ENCODE data around the gene PRR5L. TPM values are rescaled to one million over a fixed set of nuclear protein-coding genes. Genes with fewer than 3 reads are reported as not detected.
A peak's percentile ranks its signal among the peaks of the same experiment; 100 is the strongest.

PRR5L gene
- total RNA-seq, 2 donors from 2014 or later = 3.2 to 11.8 TPM

DNA sequence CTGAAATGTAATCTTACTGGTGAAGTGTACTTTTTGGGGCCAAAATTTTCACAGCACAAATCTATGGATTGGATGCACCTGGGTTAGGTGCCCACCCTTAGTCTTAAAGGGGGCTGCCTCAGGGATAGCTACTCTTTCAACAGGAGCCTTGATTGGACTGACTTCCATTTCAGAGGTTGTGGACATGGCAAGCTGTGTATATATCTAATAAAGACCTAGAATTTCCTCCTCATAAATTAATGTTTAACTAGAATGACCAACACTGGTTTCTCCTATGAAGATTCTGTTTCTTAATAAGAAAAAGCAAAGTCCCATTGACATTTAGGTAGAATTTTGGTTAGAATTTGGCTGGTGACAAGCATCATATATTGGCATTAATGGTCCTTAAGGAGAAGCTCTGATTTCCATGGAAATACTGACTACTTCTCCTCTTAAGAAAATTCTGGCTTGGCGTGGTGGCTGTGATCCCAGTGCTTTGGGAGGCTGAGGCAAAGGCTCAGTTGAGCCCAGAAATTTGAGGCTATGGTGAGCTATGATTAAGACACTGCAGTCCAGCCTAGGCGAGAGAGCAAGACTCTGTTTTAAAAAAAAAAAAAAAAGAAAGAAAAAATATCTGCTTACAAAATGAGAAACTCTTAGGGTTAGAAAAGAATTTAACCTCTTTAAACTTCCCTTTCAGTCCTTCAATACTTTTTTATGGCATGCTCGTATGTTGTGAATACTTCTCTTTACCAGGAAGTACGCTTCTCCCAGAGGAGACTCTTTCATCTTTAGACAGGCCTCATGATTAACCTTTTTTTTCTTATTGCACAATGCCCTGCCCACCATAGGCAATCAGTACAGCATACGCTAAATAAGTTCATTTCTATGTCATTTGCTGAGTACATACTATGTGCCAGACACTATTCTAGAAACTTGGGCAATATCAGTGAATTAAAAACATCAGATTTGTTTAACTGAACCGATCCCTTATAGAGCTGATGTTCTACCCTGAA, 77.2 kb downstream of the PRR5L start:
- no peaks in the 10 kb centered on the region for H3K27me3 ChIP-seq (replicated peaks; ENCODE audit: insufficient read depth)
- H3K9me3 ChIP-seq = no peaks in the 10 kb centered on the region
- H3K27ac ChIP-seq = peak overlapping the region in 1 of 2 donors; percentile 53
- no peak overlapping the region for H3K4me3 ChIP-seq
- DNase-seq (ENCODE audit: low spot score) (no peak), ATAC-seq (ENCODE audit: insufficient number of reproducible peaks, low FRiP score, low read depth) (no peak)
- H3K4me1 ChIP-seq (ENCODE audit: control insufficient read depth in 1 of 2, low read depth in 2 of 2) = peaks cover 4 to 17% of the 10 kb centered on the region in 2 donors
- H3K36me3 ChIP-seq = no peaks in the 10 kb centered on the region
- TF ChIP-seq, protein P1, sequence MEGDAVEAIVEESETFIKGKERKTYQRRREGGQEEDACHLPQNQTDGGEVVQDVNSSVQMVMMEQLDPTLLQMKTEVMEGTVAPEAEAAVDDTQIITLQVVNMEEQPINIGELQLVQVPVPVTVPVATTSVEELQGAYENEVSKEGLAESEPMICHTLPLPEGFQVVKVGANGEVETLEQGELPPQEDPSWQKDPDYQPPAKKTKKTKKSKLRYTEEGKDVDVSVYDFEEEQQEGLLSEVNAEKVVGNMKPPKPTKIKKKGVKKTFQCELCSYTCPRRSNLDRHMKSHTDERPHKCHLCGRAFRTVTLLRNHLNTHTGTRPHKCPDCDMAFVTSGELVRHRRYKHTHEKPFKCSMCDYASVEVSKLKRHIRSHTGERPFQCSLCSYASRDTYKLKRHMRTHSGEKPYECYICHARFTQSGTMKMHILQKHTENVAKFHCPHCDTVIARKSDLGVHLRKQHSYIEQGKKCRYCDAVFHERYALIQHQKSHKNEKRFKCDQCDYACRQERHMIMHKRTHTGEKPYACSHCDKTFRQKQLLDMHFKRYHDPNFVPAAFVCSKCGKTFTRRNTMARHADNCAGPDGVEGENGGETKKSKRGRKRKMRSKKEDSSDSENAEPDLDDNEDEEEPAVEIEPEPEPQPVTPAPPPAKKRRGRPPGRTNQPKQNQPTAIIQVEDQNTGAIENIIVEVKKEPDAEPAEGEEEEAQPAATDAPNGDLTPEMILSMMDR (IDR thresholded peaks at IDR 0.05) = no peak

DNA sequence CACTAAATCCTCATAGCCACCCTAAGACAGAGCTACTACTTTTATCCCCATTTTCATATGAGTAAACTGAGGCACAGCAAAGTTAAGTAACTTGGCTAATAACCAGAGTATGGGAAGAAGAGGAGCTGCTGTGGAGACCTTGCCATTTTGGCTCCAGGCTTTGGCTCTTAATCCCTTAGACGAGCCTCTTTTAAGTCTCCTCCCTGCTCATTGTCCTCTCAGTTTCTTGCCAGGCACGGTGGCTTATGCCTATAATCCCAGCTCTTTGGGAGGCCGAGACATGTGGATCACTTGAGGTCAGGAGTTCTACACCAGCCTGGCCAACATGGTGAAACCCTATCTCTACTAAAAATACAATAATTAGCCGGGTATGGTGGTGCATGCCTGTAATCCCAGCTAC, 78.6 kb downstream of the PRR5L start:
- ATAC-seq (ENCODE audit: insufficient number of reproducible peaks, low FRiP score, low read depth) (no peak), DNase-seq (ENCODE audit: low spot score) (no peak)
- Histone ChIP-seq H3K9me3 (no peaks in the 10 kb centered on the region), H3K4me1 (ENCODE audit: control insufficient read depth in 1 of 2, low read depth in 2 of 2) (peaks cover 4 to 17% of the 10 kb centered on the region in 2 donors), H3K4me3 (no peak overlapping the region), H3K27me3 (replicated peaks; ENCODE audit: insufficient read depth) (no peaks in the 10 kb centered on the region), H3K36me3 (no peaks in the 10 kb centered on the region), H3K27ac (no peak overlapping the region)
- TF ChIP-seq, protein P1 (IDR thresholded peaks at IDR 0.05) = no peak

DNA sequence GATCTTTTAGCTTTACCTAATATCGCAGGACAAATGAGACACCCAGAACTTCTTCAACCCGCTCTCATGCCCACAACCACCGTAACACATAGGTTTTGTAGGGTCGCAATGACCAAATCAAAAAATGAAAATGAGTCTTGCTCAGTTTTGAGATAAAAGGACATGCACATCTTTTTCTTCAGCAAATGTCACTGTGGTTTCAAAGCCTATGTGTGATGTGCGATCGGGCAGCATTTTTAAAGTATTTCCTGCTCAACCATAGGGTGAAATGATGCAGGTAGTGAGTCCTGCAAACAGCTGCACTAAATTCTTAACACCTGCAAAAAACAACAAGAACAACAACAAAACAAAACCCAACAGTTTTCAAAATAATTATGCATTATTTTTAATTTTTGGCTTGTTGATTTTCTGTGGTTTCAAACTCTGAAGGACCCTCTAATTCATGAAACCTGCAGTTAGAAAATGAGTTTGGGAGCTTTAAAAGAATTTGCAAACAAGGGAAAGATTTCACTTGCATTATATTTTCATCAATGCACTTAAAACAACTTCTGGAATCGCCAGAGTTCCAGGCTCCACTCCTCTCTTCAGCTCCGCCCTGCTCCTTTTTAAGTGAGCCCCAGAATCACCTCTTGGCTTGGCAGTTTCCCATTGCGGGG, 79.4 kb downstream of the PRR5L start:
- H3K27ac ChIP-seq = no peak overlapping the region

DNA sequence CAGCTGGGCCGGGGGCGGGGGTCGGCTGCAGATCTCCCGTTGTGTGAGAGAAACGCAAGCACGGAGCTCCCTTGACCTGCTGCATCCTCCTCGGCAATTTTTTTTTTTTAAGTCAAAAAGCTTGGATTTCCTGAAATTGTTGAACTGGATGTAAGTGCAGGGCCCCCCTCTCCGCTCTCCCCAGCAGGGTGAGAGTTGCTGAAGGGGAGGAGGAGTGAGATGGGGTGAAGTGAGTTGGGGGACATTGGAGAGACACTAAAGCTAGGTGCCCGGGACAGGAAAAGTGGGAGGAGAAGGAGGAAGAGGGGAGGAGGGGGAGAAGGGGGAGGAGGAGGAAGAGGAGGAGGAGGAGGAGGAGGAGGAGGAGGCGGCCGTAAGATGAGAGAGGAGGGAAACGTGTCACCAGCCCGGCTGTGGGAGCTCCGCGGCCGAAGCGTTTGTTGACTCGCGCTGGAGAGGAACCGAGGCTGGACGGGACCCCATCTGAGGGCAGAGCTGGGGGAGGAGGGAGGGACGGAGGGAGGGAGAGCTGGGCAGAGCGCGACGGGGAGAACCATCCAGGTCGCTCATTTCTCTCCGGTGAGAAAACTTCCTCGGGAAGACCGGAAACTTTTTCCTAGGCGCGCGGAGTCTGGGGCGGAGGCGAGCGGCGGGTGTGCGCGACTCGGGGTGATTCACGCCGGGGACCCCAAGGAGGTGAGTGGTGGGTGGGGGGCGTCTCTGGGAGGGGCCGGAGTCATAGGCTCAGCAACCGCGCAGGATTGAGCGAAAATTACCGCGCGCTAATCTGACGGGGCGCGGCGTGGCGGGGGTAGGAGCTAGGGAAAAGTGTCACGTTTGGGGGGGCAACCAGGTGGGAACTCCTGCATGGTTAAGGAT, 80.2 kb downstream of the PRR5L start:
- ATAC-seq (ENCODE audit: insufficient number of reproducible peaks, low FRiP score, low read depth) (no peak), DNase-seq (ENCODE audit: low spot score) (no peak)
- Histone ChIP-seq H3K4me1 (ENCODE audit: control insufficient read depth in 1 of 2, low read depth in 2 of 2) (peaks cover 4 to 17% of the 10 kb centered on the region in 2 donors), H3K27me3 (replicated peaks; ENCODE audit: insufficient read depth) (no peaks in the 10 kb centered on the region), H3K9me3 (no peaks in the 10 kb centered on the region), H3K4me3 (peak overlapping the region; percentile 85), H3K36me3 (no peaks in the 10 kb centered on the region), H3K27ac (no peak overlapping the region)
- TF ChIP-seq, protein P1 (IDR thresholded peaks at IDR 0.05) = no peak

More for the DNA sequence above, 79.4 kb downstream of the PRR5L start:
- no peaks in the 10 kb centered on the region for H3K36me3 ChIP-seq
- H3K4me1 ChIP-seq (ENCODE audit: control insufficient read depth in 1 of 2, low read depth in 2 of 2) = peaks cover 4 to 17% of the 10 kb centered on the region in 2 donors
- peak overlapping the region; percentile 85 for H3K4me3 ChIP-seq
- TF ChIP-seq, protein P1 (IDR thresholded peaks at IDR 0.05) = no peak
- DNase-seq (ENCODE audit: low spot score) = no peak
- no peaks in the 10 kb centered on the region for H3K9me3 ChIP-seq
- ATAC-seq (ENCODE audit: insufficient number of reproducible peaks, low FRiP score, low read depth) = no peak
- no peaks in the 10 kb centered on the region for H3K27me3 ChIP-seq (replicated peaks; ENCODE audit: insufficient read depth)

Data from thoracic aorta (tissue), 2 donors.